Measurements from ENCODE around the gene PSMB8.

Gene PSMB8

GRCh38 chr6:32855467-32856174, 11.8 kb upstream of the PSMB8 start:
- no peak for DNase-seq

- peak; percentile 21 for DNase-seq
These were observed 10.7 kb upstream of the PSMB8 start for GRCh38 chr6:32854376-32855178.

- DNase-seq = peak; percentile 92
These were observed 9.9 kb upstream of the PSMB8 start, which contains the start of the genes PSMB9 and TAP1 for GRCh38 chr6:32853541-32854375. Gene PSMB9 (plus strand): TSS chr6:32854192. CDS start chr6:32854230, 38 bp downstream. Gene TAP1 (minus strand): TSS chr6:32853704. CDS start chr6:32853636, 68 bp downstream.

- DNase-seq = peak; percentile 37
These were observed 9.1 kb upstream of the PSMB8 start for GRCh38 chr6:32852844-32853540.

DNA sequence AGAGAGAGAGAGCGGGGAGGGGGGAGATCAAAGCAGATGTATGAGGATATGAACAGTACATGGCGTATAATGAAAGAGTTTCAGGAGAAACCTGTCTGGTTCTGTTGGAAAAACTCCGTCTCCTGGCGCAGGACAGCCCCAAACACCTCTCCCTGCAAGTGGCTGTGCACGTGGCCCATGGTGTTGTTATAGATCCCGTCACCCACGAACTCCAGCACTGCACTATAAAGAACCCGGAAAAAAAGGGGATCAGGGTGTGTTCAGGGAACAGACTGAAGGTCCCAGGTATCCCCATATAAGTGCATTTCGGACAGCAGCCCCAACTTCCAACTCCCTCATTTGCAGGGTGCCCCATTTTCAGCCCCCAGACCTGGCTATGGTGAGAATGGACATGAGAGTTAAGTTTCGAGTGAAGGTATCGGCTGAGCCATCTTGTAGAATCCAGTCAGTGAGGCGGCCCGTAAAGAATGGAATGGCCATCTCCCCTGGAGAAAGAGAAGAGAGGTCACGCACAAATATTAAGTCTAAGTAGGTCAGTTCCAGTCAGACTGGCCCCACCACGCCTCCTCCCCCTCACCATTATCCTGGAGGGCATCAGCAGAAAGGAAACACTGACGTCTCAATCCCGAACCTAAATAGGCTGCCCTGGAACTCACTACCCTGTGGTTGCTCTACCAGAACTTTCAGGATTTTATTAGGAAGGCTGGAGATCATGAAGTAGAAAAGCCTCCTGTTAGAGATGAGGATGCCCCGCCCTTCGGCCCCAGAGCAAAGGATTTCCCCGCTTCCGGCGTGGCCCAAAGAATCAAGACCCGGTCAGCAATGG, 8.4 kb upstream of the PSMB8 start:
- no peak for DNase-seq

DNA sequence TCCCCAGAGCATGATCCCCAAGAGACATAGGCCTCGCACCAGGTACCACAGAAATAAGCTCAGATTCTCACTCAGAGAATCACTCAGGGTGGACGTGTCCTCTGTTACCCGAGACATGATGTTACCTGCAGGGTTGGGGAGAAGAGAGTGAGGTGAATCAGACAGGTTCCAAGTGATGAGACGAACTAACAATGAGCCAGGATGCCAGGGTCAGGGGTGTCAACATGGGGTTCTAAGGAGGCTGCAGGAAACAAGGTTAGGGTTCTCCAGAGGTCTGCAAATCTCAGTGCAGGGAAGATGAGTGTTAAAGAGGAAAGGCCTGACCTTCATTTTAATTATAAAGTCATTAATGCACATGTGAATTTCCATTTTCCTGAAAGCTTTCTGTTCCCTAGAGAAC, 7.2 kb upstream of the PSMB8 start:
- DNase-seq = no peak

DNA sequence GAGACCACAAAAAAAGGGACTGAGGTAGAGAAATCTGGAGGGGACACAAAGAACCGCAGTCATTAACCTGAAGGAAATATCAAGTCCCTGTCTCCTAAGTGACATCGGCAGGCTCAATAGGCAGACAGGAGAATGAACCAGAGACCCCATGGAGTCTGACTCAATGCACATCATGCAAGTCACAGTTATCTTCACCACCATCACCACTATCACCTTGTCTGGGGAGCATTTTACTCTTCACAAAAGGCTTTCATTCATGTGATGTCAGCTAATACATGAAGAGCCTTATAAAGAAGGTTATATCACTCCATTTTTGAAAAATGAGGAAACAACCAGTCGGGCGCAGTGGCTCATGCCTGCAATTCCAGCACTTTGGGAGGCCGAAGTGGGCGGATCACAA, 5.3 kb upstream of the PSMB8 start:
- no peak for DNase-seq

DNA sequence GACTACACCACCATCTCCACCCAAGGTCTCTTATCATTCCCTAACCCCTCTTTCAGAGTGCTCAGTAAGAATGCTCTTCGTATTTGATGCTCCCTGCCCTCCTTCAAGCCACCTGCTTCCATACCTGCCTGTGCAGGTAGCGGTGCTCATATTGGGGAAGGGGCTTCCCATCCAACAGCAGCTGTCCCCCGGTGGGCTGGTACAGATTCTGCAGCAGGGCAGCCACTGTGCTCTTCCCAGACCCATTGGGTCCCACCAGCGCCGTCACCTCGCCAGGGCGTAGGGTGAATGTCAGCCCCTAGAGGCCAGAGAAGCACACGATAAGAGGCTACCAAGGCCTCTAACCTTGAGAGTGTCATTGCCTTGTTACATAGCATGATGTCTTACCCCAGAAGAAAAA, 3.9 kb upstream of the PSMB8 start:
- DNase-seq = no peak

GRCh38 chr6:32847004-32847403, 3.2 kb upstream of the PSMB8 start:
- no peak for DNase-seq

- DNase-seq = no peak
These were observed 1.6 kb upstream of the PSMB8 start for GRCh38 chr6:32845384-32845884.

GRCh38 chr6:32844839-32845383, 1.1 kb upstream of the PSMB8 start:
- DNase-seq = no peak

- DNase-seq = peak; percentile 27
These were observed 392 bp downstream of the PSMB8 start for GRCh38 chr6:32843331-32843978.

GRCh38 chr6:32842690-32843089, 1.2 kb downstream of the PSMB8 start:
- DNase-seq = peak; percentile 31

DNA sequence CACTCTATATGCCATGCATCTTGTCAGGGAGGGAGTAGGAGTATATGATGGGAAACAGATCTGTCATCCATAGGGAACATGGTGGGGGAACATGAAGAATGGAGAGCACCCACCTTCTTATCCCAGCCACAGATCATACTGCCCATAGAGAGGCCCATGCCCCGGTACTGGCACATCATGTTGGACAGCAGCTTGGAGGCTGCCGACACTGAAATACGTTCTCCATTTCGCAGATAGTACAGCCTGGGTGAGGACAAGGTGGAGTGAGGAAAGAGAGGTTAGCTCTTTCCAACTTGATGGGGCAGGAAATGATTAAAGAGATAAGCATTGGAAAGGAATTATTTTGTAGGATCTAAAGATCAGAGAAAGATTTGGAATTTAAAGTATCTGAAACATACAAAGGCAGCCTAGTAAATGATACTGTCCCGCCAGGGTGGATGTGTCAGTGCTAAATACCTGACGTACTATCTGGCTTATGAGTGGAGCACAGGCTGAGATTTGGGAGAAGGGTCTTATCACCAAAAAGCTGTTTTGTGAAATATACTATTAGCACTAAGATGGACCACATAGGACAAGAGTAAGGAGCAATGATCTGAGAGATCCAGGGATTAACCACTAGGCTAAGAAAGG, 1.7 kb downstream of the PSMB8 start:
- no peak for DNase-seq

DNA sequence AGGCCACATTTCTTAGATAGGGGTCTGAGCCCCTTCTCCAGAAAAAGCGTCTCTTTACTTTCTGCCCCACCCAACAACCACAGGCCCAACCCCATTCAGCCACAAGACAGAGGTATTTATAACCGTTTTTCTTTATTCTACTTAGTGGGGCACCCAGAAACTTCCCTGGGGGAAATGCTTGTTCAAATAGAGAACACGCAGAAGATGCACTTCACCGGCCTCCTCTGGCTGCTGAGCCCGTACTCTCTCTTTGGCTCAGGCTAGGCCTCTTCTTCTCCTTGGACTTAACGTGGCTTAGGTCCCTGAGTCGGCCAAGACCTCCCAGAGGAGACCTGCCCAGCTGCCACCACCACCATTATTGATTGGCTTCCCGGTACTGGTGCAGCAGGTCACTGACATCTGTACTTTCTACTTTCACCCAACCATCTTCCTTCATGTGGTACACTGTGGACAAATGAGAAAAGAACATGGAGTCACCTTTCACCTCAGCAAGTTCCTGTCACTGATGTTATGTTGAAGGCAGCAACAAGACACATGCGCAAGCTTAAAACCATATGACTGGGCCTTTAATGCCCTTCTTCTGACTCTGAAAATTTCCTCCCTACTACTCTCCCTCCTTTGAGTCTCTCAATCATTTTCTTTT, 3.1 kb downstream of the PSMB8 start:
- DNase-seq = peak; percentile 28

DNA sequence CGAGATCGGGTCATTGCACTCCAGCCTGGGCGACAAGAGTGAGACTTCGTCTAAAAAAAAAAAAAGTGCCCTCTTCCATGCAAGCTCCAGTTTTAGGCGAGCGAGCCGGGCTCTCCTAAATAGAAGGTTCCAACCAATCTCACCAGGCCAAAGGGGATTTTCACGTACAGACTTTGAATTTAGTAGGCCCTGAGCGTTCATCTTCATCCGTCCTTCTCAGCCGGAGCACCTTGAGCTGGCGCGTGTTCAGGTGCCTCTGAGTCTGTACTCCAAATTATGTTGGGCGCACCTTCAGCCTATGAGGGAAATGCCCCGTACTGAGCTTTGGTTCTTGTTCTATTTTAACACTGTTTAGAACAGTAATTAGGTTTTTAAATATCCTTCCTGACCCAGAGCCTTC, 4.5 kb downstream of the PSMB8 start:
- no peak for DNase-seq

GRCh38 chr6:32838114-32838958, 5.5 kb downstream of the PSMB8 start, which contains the start of gene TAP2:
Gene TAP2 (minus strand): TSS chr6:32838739. CDS start chr6:32838233, 506 bp downstream.
- DNase-seq = peak; percentile 91

DNA sequence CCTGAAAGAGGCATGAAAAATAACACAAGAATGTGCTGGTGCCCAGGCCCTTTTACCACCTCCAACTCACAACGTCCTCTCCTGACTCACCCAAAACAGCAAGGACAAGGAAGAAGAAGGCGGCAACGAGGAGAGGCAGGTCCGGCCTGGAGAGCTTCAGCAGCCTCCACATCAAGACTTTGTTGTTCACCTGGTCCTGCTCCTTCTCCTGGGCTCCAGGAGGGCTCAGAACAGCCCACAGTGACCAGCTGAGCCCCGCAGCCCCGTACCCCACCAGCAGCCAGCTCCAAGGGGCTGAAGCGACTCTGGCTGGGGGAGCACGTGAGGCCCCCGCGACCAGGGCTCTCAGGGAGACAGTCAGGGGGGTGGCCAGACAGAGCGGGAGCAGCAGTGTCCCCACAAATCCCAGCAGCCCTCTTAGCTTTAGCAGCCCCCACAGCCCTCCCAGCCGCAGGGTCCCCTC, 6.2 kb downstream of the PSMB8 start:
- DNase-seq = no peak

All from hematopoietic multipotent progenitor cell treated with erythropoietin and hydrocortisone succinate and interleukin-3 and kit ligand, for 8 days (in vitro differentiated cells).